ENCODE measurements around the gene RANBP3.

The RANBP3 gene

DNA sequence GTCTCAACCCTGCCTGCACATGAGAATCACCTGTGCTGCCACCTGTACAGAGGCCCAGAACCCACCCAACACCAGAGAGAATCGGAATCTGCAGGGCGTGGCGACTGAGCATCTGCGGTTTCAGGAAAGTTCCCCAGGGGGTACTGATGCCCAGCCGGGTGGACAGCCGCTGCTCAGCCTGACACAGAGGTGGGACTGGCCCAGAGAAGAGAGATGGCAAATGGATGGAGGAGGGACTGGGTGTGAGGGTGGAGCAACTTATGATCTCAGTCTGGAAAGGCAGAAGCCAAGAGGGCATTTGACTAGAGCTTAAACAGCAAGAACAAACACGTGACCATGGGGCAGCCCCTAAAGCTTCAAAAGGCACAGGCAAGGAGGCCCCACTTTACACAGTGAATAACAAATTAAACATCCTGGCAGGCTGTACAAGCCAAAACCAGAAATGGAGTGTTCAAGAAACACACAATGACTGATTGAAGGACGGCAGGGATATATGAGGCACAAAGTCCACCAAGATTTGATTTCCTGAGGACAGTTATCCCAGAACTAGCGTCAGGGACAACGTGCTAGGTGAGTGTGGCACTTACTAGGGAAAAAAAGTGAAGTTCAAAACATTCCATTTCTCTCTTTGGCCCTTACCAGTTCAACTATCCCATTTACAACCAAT is 3.1 kb downstream of the RANBP3 start:
- H3K4me3 ChIP-seq (replicated peaks; ENCODE audit: low read depth, low read length) = no peak overlapping the region; the same call in 1 of the 2 replicates
- TF ChIP-seq, protein P1, sequence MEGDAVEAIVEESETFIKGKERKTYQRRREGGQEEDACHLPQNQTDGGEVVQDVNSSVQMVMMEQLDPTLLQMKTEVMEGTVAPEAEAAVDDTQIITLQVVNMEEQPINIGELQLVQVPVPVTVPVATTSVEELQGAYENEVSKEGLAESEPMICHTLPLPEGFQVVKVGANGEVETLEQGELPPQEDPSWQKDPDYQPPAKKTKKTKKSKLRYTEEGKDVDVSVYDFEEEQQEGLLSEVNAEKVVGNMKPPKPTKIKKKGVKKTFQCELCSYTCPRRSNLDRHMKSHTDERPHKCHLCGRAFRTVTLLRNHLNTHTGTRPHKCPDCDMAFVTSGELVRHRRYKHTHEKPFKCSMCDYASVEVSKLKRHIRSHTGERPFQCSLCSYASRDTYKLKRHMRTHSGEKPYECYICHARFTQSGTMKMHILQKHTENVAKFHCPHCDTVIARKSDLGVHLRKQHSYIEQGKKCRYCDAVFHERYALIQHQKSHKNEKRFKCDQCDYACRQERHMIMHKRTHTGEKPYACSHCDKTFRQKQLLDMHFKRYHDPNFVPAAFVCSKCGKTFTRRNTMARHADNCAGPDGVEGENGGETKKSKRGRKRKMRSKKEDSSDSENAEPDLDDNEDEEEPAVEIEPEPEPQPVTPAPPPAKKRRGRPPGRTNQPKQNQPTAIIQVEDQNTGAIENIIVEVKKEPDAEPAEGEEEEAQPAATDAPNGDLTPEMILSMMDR (IDR thresholded peaks at IDR 0.05; ENCODE audit: insufficient read depth, low read length, poor library complexity, severe bottlenecking) = no peak
- no peaks in the 10 kb centered on the region for H3K27me3 ChIP-seq (replicated peaks; ENCODE audit: control insufficient read depth, insufficient read depth, low read length)
- DNase-seq (ENCODE audit: extremely low read depth, insufficient read length) = no peak
- H3K36me3 ChIP-seq (ENCODE audit: control insufficient read depth, insufficient read depth, low read length) = peaks cover 7% of the 10 kb centered on the region

DNA sequence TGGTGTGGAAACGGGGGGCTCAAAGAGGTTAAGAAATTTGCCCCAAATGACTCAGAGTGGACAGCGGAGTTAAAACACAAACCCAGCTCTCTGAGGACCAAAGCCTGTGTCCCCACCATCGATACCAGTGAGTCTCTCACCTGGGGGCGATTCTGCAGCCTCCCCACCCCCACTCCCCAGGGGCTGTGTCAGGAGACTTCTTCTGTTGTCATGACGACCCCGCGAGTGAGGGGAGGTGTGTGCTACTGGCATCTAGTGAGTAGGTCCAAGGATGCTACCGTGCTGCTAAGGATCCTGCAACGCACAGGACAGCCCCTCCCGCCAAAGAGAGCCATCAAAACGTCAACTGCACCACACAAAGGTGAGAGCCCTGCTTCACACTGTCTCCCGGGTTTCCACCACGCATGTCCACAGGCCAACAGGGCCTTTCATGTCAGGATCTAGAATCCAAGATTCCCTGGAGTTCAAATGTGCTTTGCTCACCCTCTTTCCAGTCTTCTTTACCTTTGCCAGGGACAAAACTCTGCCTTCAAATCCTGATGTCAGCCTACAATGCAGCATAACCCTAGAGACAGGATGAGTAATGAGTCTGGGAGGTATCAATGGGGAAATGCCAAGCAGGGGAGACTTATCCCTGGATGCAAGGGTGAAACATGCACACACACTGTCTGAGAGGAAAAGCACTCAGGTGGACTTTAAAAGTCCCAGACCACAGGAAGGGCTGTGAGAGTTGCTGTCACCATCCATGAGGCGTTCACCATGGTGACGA is 3.9 kb downstream of the RANBP3 start:
- H3K27me3 ChIP-seq (replicated peaks; ENCODE audit: control insufficient read depth, insufficient read depth, low read length) = no peaks in the 10 kb centered on the region
- H3K36me3 ChIP-seq (ENCODE audit: control insufficient read depth, insufficient read depth, low read length) = peaks cover 7% of the 10 kb centered on the region
- TF ChIP-seq, protein P1 (IDR thresholded peaks at IDR 0.05; ENCODE audit: insufficient read depth, low read length, poor library complexity, severe bottlenecking) = no peak
- DNase-seq (ENCODE audit: extremely low read depth, insufficient read length) = no peak
- H3K4me3 ChIP-seq (replicated peaks; ENCODE audit: low read depth, low read length) = no peak overlapping the region

DNA sequence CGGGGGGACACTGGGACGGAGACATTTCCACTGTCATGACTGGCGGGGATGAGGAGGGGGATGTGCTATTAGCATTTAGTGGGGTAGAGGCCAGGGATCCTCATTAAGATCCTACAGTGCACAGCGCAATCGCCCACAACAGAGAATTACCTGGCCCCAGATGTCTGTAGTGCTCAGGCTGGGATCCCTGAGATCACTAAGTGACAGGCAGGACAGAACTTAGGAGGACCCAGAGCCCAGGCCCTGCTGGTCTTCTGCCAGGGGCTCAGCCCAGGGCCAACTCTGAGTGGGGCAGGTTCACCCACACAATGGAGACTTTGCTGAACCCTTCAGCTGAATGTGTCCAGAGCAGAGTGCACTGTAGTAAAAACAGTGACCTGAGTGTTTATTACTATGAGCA is 4.6 kb downstream of the RANBP3 start:
- TF ChIP-seq, protein P1 (IDR thresholded peaks at IDR 0.05; ENCODE audit: insufficient read depth, low read length, poor library complexity, severe bottlenecking) = no peak
- Histone ChIP-seq H3K36me3 (ENCODE audit: control insufficient read depth, insufficient read depth, low read length) (peaks cover 7% of the 10 kb centered on the region), H3K4me3 (replicated peaks; ENCODE audit: low read depth, low read length) (no peak overlapping the region), H3K27me3 (replicated peaks; ENCODE audit: control insufficient read depth, insufficient read depth, low read length) (no peaks in the 10 kb centered on the region)
- DNase-seq (ENCODE audit: extremely low read depth, insufficient read length) = no peak

DNA sequence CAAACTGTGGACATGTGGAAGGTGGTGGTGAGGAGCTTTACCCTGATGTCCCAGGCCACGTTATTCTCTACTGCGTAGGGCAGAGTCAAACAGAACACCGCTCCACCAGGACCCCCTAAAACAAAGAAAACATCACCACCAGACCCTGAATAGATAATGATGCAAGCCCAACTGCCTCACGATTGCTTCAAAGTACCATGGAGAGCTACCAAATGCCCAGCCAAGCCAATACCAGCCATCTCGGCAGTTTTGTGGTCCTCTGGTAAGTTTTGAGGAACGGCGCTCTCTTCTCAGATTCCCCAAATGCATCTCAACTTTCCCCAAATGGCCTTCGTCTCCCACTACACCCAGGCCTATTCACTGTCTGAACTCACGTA is 5.6 kb downstream of the RANBP3 start:
- no peaks in the 10 kb centered on the region for H3K27me3 ChIP-seq (replicated peaks; ENCODE audit: control insufficient read depth, insufficient read depth, low read length)
- TF ChIP-seq, protein P1 (IDR thresholded peaks at IDR 0.05; ENCODE audit: insufficient read depth, low read length, poor library complexity, severe bottlenecking) = no peak
- peaks cover 7% of the 10 kb centered on the region for H3K36me3 ChIP-seq (ENCODE audit: control insufficient read depth, insufficient read depth, low read length)
- no peak overlapping the region for H3K4me3 ChIP-seq (replicated peaks; ENCODE audit: low read depth, low read length)
- no peak for DNase-seq (ENCODE audit: extremely low read depth, insufficient read length)

DNA sequence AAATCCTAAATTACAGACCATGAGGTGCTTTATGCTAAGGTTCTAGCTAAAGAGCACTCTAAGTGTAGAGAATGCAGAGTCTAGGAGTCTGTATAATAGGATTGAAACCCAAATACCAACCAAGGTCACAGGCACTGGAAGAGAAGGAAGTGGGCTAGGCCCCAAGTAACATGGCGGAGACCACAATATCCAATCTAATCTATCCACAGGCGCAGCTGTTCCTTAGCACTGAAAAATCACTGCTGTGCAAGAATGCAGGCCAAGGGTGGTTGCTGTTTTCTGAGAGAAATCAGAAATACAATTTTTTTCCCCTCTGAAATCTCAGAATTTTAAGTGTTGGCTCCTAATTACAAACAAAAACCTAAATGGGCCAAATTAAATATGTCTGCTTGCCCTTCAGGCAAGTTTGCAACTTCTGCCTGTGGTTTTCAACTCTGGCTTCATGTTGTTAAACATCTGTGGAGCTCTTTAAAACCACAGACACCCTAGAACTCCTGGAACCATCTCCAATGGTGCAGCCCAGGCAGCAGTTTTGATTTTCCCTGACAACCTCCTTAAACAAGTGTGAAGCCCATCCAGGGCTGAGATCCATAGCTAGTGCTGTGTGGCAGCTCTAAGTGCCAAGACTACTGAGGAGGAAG is 6.1 kb downstream of the RANBP3 start:
- Histone ChIP-seq H3K27me3 (replicated peaks; ENCODE audit: control insufficient read depth, insufficient read depth, low read length) (no peaks in the 10 kb centered on the region), H3K36me3 (ENCODE audit: control insufficient read depth, insufficient read depth, low read length) (peaks cover 8% of the 10 kb centered on the region), H3K4me3 (replicated peaks; ENCODE audit: low read depth, low read length) (no peak overlapping the region)
- TF ChIP-seq, protein P1 (IDR thresholded peaks at IDR 0.05; ENCODE audit: insufficient read depth, low read length, poor library complexity, severe bottlenecking) = no peak
- no peak for DNase-seq (ENCODE audit: extremely low read depth, insufficient read length)
